ENCODE data around the gene ULK4.
"Not testable (repeated sequence)": the region's sequence is repeated elsewhere in the genome, so short reads cannot be mapped to it uniquely, and the experiment has no call there.

The ULK4 gene

DNA sequence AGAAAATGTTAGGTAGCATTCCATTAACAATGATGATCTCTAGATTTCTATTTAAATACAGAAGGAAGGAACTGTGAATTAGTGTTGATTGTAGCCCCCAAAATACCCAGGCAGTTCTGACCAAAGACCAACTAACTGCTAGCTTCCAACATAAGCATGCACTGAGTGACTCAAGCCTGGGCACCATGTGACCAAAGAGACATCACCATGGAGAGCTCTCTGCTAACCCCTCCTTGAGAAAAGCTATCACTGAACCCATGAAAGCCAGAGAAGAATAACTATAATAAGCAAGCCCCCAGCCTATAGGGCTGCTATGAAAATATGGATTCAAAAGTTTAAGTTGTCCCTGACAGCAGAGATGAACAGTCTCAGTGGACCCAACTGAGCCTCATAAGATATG is 310.2 kb downstream of the ULK4 start:
- no peak overlapping the region for H3K27ac ChIP-seq
- TF ChIP-seq, protein P1, sequence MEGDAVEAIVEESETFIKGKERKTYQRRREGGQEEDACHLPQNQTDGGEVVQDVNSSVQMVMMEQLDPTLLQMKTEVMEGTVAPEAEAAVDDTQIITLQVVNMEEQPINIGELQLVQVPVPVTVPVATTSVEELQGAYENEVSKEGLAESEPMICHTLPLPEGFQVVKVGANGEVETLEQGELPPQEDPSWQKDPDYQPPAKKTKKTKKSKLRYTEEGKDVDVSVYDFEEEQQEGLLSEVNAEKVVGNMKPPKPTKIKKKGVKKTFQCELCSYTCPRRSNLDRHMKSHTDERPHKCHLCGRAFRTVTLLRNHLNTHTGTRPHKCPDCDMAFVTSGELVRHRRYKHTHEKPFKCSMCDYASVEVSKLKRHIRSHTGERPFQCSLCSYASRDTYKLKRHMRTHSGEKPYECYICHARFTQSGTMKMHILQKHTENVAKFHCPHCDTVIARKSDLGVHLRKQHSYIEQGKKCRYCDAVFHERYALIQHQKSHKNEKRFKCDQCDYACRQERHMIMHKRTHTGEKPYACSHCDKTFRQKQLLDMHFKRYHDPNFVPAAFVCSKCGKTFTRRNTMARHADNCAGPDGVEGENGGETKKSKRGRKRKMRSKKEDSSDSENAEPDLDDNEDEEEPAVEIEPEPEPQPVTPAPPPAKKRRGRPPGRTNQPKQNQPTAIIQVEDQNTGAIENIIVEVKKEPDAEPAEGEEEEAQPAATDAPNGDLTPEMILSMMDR (conservative IDR thresholded peaks at IDR 0.05), result no peak

DNA sequence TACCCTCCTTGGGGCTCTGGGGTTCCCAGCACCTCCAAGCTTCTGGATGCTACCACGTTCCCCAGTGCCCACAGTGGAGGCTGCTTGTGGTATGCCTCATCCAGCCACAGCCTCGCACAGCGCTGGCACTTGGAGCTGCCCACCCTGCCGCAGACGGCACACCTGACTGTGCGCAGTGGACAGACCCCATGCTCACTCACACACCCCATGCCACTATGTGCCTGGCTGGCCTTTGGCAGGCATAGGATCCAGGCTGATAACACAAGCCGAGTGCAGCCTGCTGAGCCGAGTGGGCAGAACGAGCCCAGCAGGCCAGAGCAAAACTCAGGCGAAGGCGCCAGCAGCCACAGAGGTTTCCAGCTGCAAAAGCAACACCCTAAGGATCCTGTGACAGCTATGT is 311.5 kb downstream of the ULK4 start:
- TF ChIP-seq, protein P1 (conservative IDR thresholded peaks at IDR 0.05), result no peak
- H3K27ac ChIP-seq, result no peak overlapping the region

DNA sequence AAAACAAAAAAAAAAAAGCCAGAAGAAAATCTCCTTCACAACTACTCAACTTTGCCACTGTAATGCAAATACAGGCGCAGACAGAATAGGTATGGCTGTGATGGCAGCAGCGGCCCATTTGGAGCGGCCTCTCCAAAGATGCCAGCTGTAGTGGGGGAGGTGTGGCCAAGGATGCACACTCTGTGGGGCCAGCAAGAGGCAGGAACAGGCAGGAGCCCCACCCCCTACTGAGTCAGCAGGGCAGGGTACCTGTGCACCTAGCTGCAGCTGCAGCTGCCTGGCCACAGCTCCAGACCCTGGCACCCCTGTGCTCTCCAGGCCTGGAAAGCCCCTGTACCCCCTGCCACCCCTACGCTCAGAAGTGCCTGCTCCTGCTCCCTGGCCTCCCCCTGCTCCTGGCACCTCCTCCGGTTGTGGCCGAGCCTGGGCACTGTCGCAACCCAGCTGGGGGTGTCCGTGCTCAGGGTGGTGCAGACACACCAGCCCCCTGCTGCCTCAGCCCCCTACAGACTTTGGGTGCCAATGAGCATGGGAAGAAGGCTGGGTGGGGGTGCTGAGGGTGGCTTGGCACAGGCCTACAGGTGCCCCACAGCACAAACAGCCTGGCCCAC is 312.7 kb downstream of the ULK4 start:
- no peak overlapping the region for H3K27ac ChIP-seq

DNA sequence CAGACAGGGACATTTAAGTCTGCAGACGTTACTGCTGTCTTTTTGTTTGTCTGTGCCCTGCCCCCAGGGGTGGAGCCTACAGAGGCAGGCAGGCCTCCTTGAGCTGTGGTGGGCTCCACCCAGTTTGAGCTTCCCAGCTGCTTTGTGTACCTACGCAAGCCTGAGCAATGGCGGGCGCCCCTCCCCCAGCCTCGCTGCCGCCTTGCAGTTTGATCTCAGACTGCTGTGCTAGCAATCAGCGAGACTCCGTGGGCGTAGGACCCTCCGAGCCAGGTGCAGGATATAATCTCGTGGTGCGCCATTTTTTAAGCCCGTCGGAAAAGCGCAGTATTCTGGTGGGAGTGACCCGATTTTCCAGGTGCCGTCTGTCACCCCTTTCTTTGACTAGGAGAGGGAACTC is 314.2 kb downstream of the ULK4 start:
- H3K27ac ChIP-seq, result not testable (repeated sequence)

More for the DNA sequence above, 312.7 kb downstream of the ULK4 start:
- TF ChIP-seq, protein P1 (conservative IDR thresholded peaks at IDR 0.05), result no peak

DNA sequence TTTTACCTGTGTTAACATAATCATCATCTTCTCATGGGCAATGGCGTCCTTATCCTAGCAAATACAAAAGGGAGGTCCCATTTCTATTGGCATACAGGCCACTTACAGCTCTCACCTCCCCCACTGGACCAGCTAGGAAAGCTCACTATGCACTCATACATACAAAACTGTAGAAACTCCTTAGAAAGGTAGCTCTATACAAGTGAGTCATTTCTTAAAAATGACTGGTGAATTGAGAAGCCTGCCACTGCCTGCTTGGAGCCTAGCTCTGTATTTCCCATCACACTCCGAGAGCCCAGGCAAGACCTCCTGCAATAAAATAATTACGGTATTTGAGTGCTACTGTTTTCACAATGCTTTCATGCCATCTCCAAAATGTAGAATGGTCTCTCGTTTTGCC is 321.8 kb downstream of the ULK4 start:
- TF ChIP-seq, protein P1 (conservative IDR thresholded peaks at IDR 0.05), result no peak
- no peak overlapping the region for H3K27ac ChIP-seq

DNA sequence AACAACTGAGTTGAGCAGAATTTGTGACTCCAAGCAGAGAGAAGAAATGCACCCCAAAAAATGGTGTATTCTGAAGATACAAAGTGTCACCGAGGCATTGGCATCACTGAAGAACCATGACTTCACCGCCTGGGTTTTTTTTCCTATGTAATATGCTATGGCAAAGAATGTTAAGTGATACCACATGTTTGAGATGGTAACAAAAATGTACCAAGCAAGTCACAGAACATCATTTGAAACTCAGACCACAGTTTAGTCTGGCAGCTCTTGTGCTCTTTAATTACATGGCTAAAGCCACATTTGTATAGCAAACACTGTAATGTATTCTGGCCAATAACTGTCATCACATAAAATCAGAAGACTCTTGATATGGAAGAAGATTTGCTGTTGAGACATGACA is 323.5 kb downstream of the ULK4 start:
- TF ChIP-seq, protein P1 (conservative IDR thresholded peaks at IDR 0.05), result no peak
- H3K27ac ChIP-seq, result peak overlapping the region; percentile 30; the same call in 1 of the 2 replicates

DNA sequence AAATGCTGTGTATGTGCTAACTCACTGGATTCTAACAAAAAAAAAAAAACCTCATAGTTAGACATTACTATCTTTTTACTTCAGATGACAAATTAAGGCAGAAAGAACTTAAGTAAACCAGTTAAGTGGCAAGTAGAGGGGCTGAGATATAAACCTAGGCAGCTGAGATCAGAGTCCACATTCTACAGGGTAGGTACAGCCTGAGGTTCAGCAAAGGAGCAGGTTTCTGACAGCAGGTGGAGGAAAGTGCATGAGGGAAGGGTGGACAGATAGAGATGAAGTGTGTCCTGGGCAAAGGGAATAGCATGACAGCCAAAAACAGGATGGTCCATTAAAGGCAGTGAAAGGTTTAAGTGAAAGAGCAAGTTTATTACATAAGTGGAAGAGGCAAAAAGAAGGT is 329.2 kb downstream of the ULK4 start:
- TF ChIP-seq, protein P1 (conservative IDR thresholded peaks at IDR 0.05), result no peak
- peak overlapping the region; percentile 66 for H3K27ac ChIP-seq

DNA sequence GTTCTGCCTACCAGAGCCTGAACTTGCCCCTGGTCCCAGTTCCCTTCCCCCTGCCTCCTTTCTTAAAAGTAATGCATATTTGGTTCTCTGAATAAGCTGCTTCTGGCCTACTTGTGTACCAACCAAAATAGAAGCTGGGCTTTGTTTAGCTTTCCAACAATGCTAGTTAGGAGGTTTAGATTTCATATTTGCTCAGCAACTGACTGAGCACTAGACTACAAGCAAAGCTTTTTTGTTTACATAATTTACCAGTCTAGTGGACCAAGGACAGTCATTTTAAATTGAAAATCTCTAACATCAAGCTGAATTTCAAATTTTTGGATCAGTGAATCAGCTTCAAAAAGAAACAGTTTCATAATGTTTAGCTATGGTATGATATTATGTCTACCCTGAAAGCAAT is 331.2 kb downstream of the ULK4 start:
- TF ChIP-seq, protein P1 (conservative IDR thresholded peaks at IDR 0.05), result no peak
- H3K27ac ChIP-seq, result peak overlapping the region; percentile 66; the same call in 1 of the 2 replicates

Data from VCaP (cell line).